SH-SY5Y (cell line): ENCODE results near the gene DUT.

ENCODE experiments used
- GATA2 ChIP-seq: IDR thresholded peaks from 2 replicates; pipeline ENCODE4 v1.6.1; 2011; ENCODE audit warnings: mild to moderate bottlenecking, low read depth, low read length
- GATA3 ChIP-seq: IDR thresholded peaks from 2 replicates; pipeline ENCODE4 v1.6.1; 2011; ENCODE audit warnings: low read depth, mild to moderate bottlenecking, low read length, moderate library complexity

- no peak for TF ChIP-seq GATA3
- TF ChIP-seq GATA2 = no peak
Measured at GRCh38 chr15:48388016-48388851, 57.0 kb downstream of the DUT start.
